SK-N-SH (cell line): ENCODE results near the gene CREBZF. TPM values are rescaled to one million over a fixed set of nuclear protein-coding genes. Genes with fewer than 3 reads are reported as not detected.

Source experiments
- CTCF ChIA-PET: fragments of 300-600, 350-600 bp; formaldehyde crosslinking; extraction: SDS; loops from one replicate; lab custom pipeline; 2021; lab: Yijun Ruan, JAX
- POLR2A ChIA-PET: fragments of 350-600 bp; sonication (Branson Sonifier 250); formaldehyde crosslinking; extraction: SDS; loops from one replicate; lab custom pipeline; 2020; ENCODE audit warnings: antibody characterized with exemption, inconsistent platforms; lab: Yijun Ruan, JAX
- DNase-seq: peaks from one replicate; pipeline ENCODE4 v3.0.0; 2012
- H2AFZ ChIP-seq: fragments of 200-600 bp; sonication (generic); 2 replicates; pipeline ENCODE4 v1.8.1; 2016; ENCODE audit warnings: antibody characterized with exemption, mild to moderate bottlenecking, low read depth
- H3F3A ChIP-seq: fragments of 200-600 bp; sonication (generic); replicated peaks from 2 replicates; pipeline ENCODE3; 2016; ENCODE audit warnings: antibody characterized with exemption, mild to moderate bottlenecking; ENCODE audit not compliant: insufficient read depth
- H3K27ac ChIP-seq, 2 experiments: fragments of 200-500 bp in 1 of 2; fragments of 200-600 bp in 1 of 2; sonication (Bioruptor generic) in 1 of 2; sonication (generic), shearing (Covaris generic) in 1 of 2; 2 replicates each; pipeline versions ENCODE4 v1.5.1 to v1.6.1; 2014 to 2016; ENCODE audit warnings: low read depth in 2 of 2, inconsistent platforms in 1 of 2, low read length in 1 of 2, mild to moderate bottlenecking in 1 of 2, mixed read lengths in 1 of 2
- H3K27me3 ChIP-seq: fragments of 200-600 bp; sonication (generic), shearing (Covaris generic); 2 replicates; pipeline ENCODE4 v1.6.1; 2016; ENCODE audit warnings: mixed run types; ENCODE audit not compliant: insufficient read depth
- H3K36me3 ChIP-seq, 2 experiments: fragments of 200-500 bp in 1 of 2; fragments of 200-600 bp in 1 of 2; sonication (Bioruptor generic) in 1 of 2; sonication (generic) in 1 of 2; replicated peaks in 1 of 2; 2 replicates each; pipeline versions ENCODE3 to v1.5.1; 2014 to 2016; ENCODE audit warnings: low read length in 1 of 2, mild to moderate bottlenecking in 1 of 2; ENCODE audit not compliant: insufficient read depth in 2 of 2, control insufficient read depth in 1 of 2
- H3K4me1 ChIP-seq, 2 experiments: fragments of 200-500 bp in 1 of 2; fragments of 200-600 bp in 1 of 2; sonication (Bioruptor generic) in 1 of 2; sonication (generic), shearing (Covaris generic) in 1 of 2; 2 replicates each; pipeline versions ENCODE4 v1.5.1 to v1.6.1; 2014 to 2016; ENCODE audit warnings: low read depth in 1 of 2, low read length in 1 of 2, mixed run types in 1 of 2; ENCODE audit not compliant: insufficient read depth in 2 of 2, control insufficient read depth in 1 of 2
- H3K4me2 ChIP-seq: fragments of 200-600 bp; sonication (generic), shearing (Covaris generic); 2 replicates; pipeline ENCODE4 v1.6.1; 2017; ENCODE audit warnings: mixed run types
- H3K4me3 ChIP-seq, 2 experiments: fragments of 200-500 bp in 1 of 2; fragments of 200-600 bp in 1 of 2; sonication (Bioruptor generic) in 1 of 2; sonication (generic), shearing (Covaris generic) in 1 of 2; 2 replicates each; pipeline versions ENCODE4 v1.5.1 to v1.8.1; 2014 to 2016; ENCODE audit warnings: low read depth in 2 of 2, inconsistent platforms in 1 of 2, low read length in 1 of 2, mild to moderate bottlenecking in 1 of 2, mixed read lengths in 1 of 2, moderate library complexity in 1 of 2
- H3K79me2 ChIP-seq: fragments of 200-600 bp; sonication (generic); 2 replicates; pipeline ENCODE4 v1.8.1; 2017; ENCODE audit warnings: mild to moderate bottlenecking; ENCODE audit not compliant: insufficient read depth
- H3K9ac ChIP-seq: fragments of 200-600 bp; sonication (generic); 2 replicates; pipeline ENCODE4 v1.6.1; 2017; ENCODE audit warnings: mixed run types
- H3K9me2 ChIP-seq: fragments of 200-600 bp; sonication (generic); 2 replicates; pipeline ENCODE4 v1.6.1; 2017; ENCODE audit warnings: mixed run types
- H3K9me3 ChIP-seq: fragments of 200-600 bp; sonication (generic); 2 replicates; pipeline ENCODE4 v1.6.1; 2017; ENCODE audit warnings: mixed run types, mild to moderate bottlenecking, moderate library complexity
- H4K20me1 ChIP-seq: fragments of 200-600 bp; sonication (generic); 2 replicates; pipeline ENCODE4 v1.6.1; 2017; ENCODE audit warnings: mild to moderate bottlenecking, mixed run types; ENCODE audit not compliant: insufficient read depth
- CHD2 ChIP-seq: fragments of 150-350 bp; IDR thresholded peaks from 2 replicates; pipeline ENCODE4 v1.6.1; 2018; ENCODE audit warnings: low read length; ENCODE audit not compliant: partially characterized antibody
- ELF1 ChIP-seq: IDR thresholded peaks from 2 replicates; pipeline ENCODE4 v1.4.0; 2012
- EZH2phosphoT487 ChIP-seq: fragments of 200-600 bp; sonication (generic); IDR thresholded peaks from 2 replicates; pipeline ENCODE4 v1.6.1; 2017; ENCODE audit warnings: low read depth, mixed run types, mild to moderate bottlenecking, antibody characterized with exemption, moderate library complexity, borderline replicate concordance
- FOSL2 ChIP-seq: IDR thresholded peaks from 2 replicates; pipeline ENCODE4 v1.4.0; 2012; ENCODE audit warnings: low read depth, mild to moderate bottlenecking, moderate library complexity, borderline replicate concordance
- FOXM1 ChIP-seq: IDR thresholded peaks from 2 replicates; pipeline ENCODE4 v1.4.0; 2012; ENCODE audit warnings: low read depth, mild to moderate bottlenecking
- IRF3 ChIP-seq: fragments of 150-350 bp; IDR thresholded peaks from 2 replicates; pipeline ENCODE4 v1.6.1; 2016; ENCODE audit warnings: mild to moderate bottlenecking, low read depth, low read length
- MXI1 ChIP-seq: IDR thresholded peaks from 2 replicates; pipeline ENCODE4 v1.6.1; 2012; ENCODE audit warnings: mild to moderate bottlenecking, low read depth, low read length, improper control_type of control experiment
- NFIC ChIP-seq: IDR thresholded peaks from 2 replicates; pipeline ENCODE4 v1.4.0; 2012; ENCODE audit warnings: borderline replicate concordance
- POLR2AphosphoS5 ChIP-seq: IDR thresholded peaks from 2 replicates; pipeline ENCODE4 v1.6.1; 2012; ENCODE audit warnings: low read depth, low read length
- RCOR1 ChIP-seq: fragments of 150-350 bp; IDR thresholded peaks from 2 replicates; pipeline ENCODE4 v1.6.1; 2017; ENCODE audit warnings: antibody characterized with exemption, low read length
- RFX5 ChIP-seq: IDR thresholded peaks from 2 replicates; pipeline ENCODE4 v1.6.1; 2012; ENCODE audit warnings: mild to moderate bottlenecking, improper control_type of control experiment, low read length
- SMC3 ChIP-seq: IDR thresholded peaks from 2 replicates; pipeline ENCODE4 v1.6.1; 2012; ENCODE audit warnings: low read depth, low read length, improper control_type of control experiment
- TEAD4 ChIP-seq: IDR thresholded peaks from 2 replicates; pipeline ENCODE4 v1.4.0; 2012; ENCODE audit warnings: mild to moderate bottlenecking, borderline replicate concordance; ENCODE audit not compliant: insufficient read depth
- USF1 ChIP-seq: IDR thresholded peaks from 2 replicates; pipeline ENCODE4 v1.4.0; 2012; ENCODE audit warnings: low read depth, borderline replicate concordance
- USF2 ChIP-seq: fragments of 150-350 bp; IDR thresholded peaks from 2 replicates; pipeline ENCODE4 v1.6.1; 2017; ENCODE audit warnings: antibody characterized with exemption, low read length, low read depth, borderline replicate concordance
- YY1 ChIP-seq: IDR thresholded peaks from 2 replicates; pipeline ENCODE4 v1.4.0; 2012; ENCODE audit warnings: low read depth, mild to moderate bottlenecking
- ZBTB33 ChIP-seq: IDR thresholded peaks from 2 replicates; pipeline ENCODE4 v1.4.0; 2012; ENCODE audit warnings: low read depth, borderline replicate concordance
- WGBS: methylation state at CpG from one replicate; pipeline ENCODE4 v1.1.6; 2017; ENCODE audit warnings: low lambda C conversion rate; 5-methylcytosine and 5-hydroxymethylcytosine counted together
- polyA plus RNA-seq, 3 experiments: library from polyadenylated mRNA; depleted of rRNA; stranded (reverse); fragments of >200 nt; gene quantifications; 2 replicates each; pipeline ENCODE4 v1.2.3, GENCODE V29; 2012

CREBZF gene
- polyA plus RNA-seq, 1 of the 3 experiments (the other 2 are of a cell fraction) = 50.5 TPM

- Histone ChIP-seq H3K36me3 (peaks cover 8 to 21% of the 10 kb centered on the region in 2 experiments), H3K9me2 (no peaks in the 10 kb centered on the region), H3K79me2 (no peaks in the 10 kb centered on the region), H3K27me3 (no peaks in the 10 kb centered on the region), H3K4me3 (no peak overlapping the region), H3K4me2 (no peak overlapping the region), H3F3A (peaks cover 4% of the 10 kb centered on the region), H3K27ac (no peak overlapping the region), H3K9me3 (no peaks in the 10 kb centered on the region), H2AFZ (no peak overlapping the region), H3K4me1 (peaks cover 0 to 12% of the 10 kb centered on the region in 2 experiments; a peak in 1 of 4 replicates), H4K20me1 (no peaks in the 10 kb centered on the region), H3K9ac (no peak overlapping the region)
- WGBS = 19% methylated on average over 1 of the region's 1 CpG
- DNase-seq = no peak
- CTCF ChIA-PET = no interaction called here
- POLR2A ChIA-PET = no interaction called here
- TF ChIP-seq FOSL2 (no peak), RCOR1 (no peak), ZBTB33 (no peak), FOXM1 (no peak), MXI1 (no peak), ELF1 (no peak), USF1 (no peak), NFIC (no peak), TEAD4 (no peak), YY1 (no peak), USF2 (no peak), SMC3 (no peak), CHD2 (no peak), RFX5 (no peak), EZH2phosphoT487 (no peak), POLR2AphosphoS5 (no peak), IRF3 (no peak)
Observed at GRCh38 chr11:85698195-85698594, 33.3 kb upstream of the CREBZF start.
